WTC11 (cell line): Measurements from ENCODE around the gene CCAR1. TPM values are rescaled to one million over a fixed set of nuclear protein-coding genes. Genes with fewer than 3 reads are reported as not detected.
"Not testable (repeated sequence)": the region's sequence is repeated elsewhere in the genome, so short reads cannot be mapped to it uniquely, and the experiment has no call there.

Experiments used
- ATAC-seq: fragments of 200-7000 bp; cut with Tn5 transposase; 2 replicates; pipeline ENCODE4 v1.10.0; 2021; ENCODE audit warnings: mild to moderate bottlenecking, moderate library complexity
- CTCF ChIA-PET: fragments of 300-600 bp; sonication (Branson Sonifier 250); formaldehyde crosslinking; loops from one replicate; lab custom pipeline; 2021; ENCODE audit warnings: antibody characterized with exemption; lab: Charles Lee
- POLR2A ChIA-PET: fragments of 350-600 bp; sonication (Branson Sonifier 250); formaldehyde crosslinking; loops from one replicate; lab custom pipeline; 2021; ENCODE audit warnings: antibody characterized with exemption; lab: Charles Lee
- DNase-seq: peaks from one replicate; pipeline ENCODE4 v3.0.0; 2021; ENCODE audit warnings: low spot score
- H3K27ac Mint-ChIP-seq: 2 replicates; pipeline ENCODE4 v1.8.0; 2021; ENCODE audit warnings: mixed read lengths
- H3K27me3 Mint-ChIP-seq: 2 replicates; pipeline ENCODE4 v1.8.0; 2021; ENCODE audit warnings: low read depth, mild to moderate bottlenecking, moderate library complexity, mixed read lengths
- H3K36me3 Mint-ChIP-seq: 2 replicates; pipeline ENCODE4 v1.8.0; 2021; ENCODE audit warnings: mixed read lengths
- H3K4me1 Mint-ChIP-seq: 2 replicates; pipeline ENCODE4 v1.8.0; 2022; ENCODE audit warnings: mixed read lengths
- H3K4me3 Mint-ChIP-seq: 2 replicates; pipeline ENCODE4 v1.8.0; 2021; ENCODE audit warnings: mild to moderate bottlenecking, moderate library complexity, mixed read lengths
- H3K9me3 Mint-ChIP-seq: 2 replicates; pipeline ENCODE4 v1.8.0; 2021; ENCODE audit warnings: mixed read lengths
- AFF4 ChIP-seq: sonication (generic); formaldehyde crosslinking; IDR thresholded peaks from 2 replicates; pipeline ENCODE4 v1.8.1; 2023; ENCODE audit warnings: mild to moderate bottlenecking, missing genetic modification reagents, borderline replicate concordance
- ATF2 ChIP-seq: sonication (generic); formaldehyde crosslinking; IDR thresholded peaks from 2 replicates; pipeline ENCODE4 v1.8.1; 2022; ENCODE audit warnings: low read depth, missing genetic modification reagents, borderline replicate concordance
- CREB1 ChIP-seq: sonication (generic); formaldehyde crosslinking; IDR thresholded peaks from 2 replicates; pipeline ENCODE4 v1.8.0; 2023; ENCODE audit warnings: mild to moderate bottlenecking, missing genetic modification reagents
- CTCF ChIP-seq: fragments of 200-600 bp; IDR thresholded peaks from 2 replicates; pipeline ENCODE4 v1.8.0; 2022; ENCODE audit warnings: antibody characterized with exemption
- FOXK1 ChIP-seq: sonication (generic); formaldehyde crosslinking; IDR thresholded peaks from 2 replicates; pipeline ENCODE4 v1.8.0; 2022; ENCODE audit warnings: mild to moderate bottlenecking, moderate library complexity, missing genetic modification reagents
- FOXP1 ChIP-seq: sonication (generic); formaldehyde crosslinking; IDR thresholded peaks from 2 replicates; pipeline ENCODE4 v1.8.0; 2022; ENCODE audit warnings: missing genetic modification reagents, mild to moderate bottlenecking, moderate library complexity, borderline replicate concordance
- HMGA2 ChIP-seq: fragments of 250-450 bp; sonication (Bioruptor Pico); IDR thresholded peaks from 2 replicates; pipeline ENCODE4 v1.4.0; 2021; ENCODE audit warnings: mild to moderate bottlenecking, moderate library complexity
- MXD4 ChIP-seq: fragments of 250-450 bp; sonication (Bioruptor Pico); IDR thresholded peaks from 2 replicates; pipeline ENCODE4 v1.8.0; 2021; ENCODE audit warnings: mild to moderate bottlenecking, moderate library complexity, borderline replicate concordance
- NFATC4 ChIP-seq: fragments of 250-450 bp; sonication (Bioruptor Pico); IDR thresholded peaks from 2 replicates; pipeline ENCODE4 v1.9.0; 2021; ENCODE audit warnings: mild to moderate bottlenecking
- OVOL2 ChIP-seq: fragments of 250-450 bp; sonication (Bioruptor Pico); IDR thresholded peaks from 2 replicates; pipeline ENCODE4 v1.9.0; 2021; ENCODE audit warnings: mild to moderate bottlenecking, borderline replicate concordance
- USF2 ChIP-seq: sonication (generic); formaldehyde crosslinking; IDR thresholded peaks from 2 replicates; pipeline ENCODE4 v1.8.1; 2023; ENCODE audit warnings: mild to moderate bottlenecking, missing genetic modification reagents, moderate library complexity
- ZBTB43 ChIP-seq: sonication (generic); formaldehyde crosslinking; IDR thresholded peaks from 2 replicates; pipeline ENCODE4 v1.8.1; 2023; ENCODE audit warnings: mild to moderate bottlenecking, missing genetic modification reagents
- ZNF138 ChIP-seq: sonication (generic); formaldehyde crosslinking; conservative IDR thresholded peaks from 2 replicates; pipeline ENCODE4 v1.8.1; 2022; ENCODE audit warnings: mild to moderate bottlenecking, moderate library complexity, missing genetic modification reagents
- ZNF263 ChIP-seq: sonication (generic); formaldehyde crosslinking; IDR thresholded peaks from 2 replicates; pipeline ENCODE4 v1.8.1; 2022; ENCODE audit warnings: low read depth, mild to moderate bottlenecking, moderate library complexity, missing genetic modification reagents
- ZNF281 ChIP-seq: sonication (generic); formaldehyde crosslinking; IDR thresholded peaks from 2 replicates; pipeline ENCODE4 v1.8.0; 2023; ENCODE audit warnings: mild to moderate bottlenecking, missing genetic modification reagents
- ZNF423 ChIP-seq: fragments of 250-450 bp; sonication (Bioruptor Pico); IDR thresholded peaks from 2 replicates; pipeline ENCODE4 v2.1.2; 2022; ENCODE audit warnings: mild to moderate bottlenecking, moderate library complexity
- ZNF425 ChIP-seq: fragments of 250-450 bp; sonication (Bioruptor Pico); conservative IDR thresholded peaks from 2 replicates; pipeline ENCODE4 v1.9.0; 2021; ENCODE audit warnings: mild to moderate bottlenecking
- ZSCAN18 ChIP-seq: fragments of 250-450 bp; sonication (Bioruptor Pico); IDR thresholded peaks from 2 replicates; pipeline ENCODE4 v2.1.2; 2022; ENCODE audit warnings: mild to moderate bottlenecking, moderate library complexity
- total RNA-seq: library from RNA; stranded (reverse); gene quantifications from 3 replicates; pipeline ENCODE4 v1.2.3, GENCODE V29; 2021

CCAR1 gene
- total RNA-seq, 1 experiment from 2014 or later = 95.4 TPM

- POLR2A ChIA-PET = interaction anchor here (1.2 kb wide), 1 partner anchor 72 kb away, joined by 3 read pairs; the partner anchor contains the start of gene DDX50
- not testable (repeated sequence) for H3K36me3 Mint-ChIP-seq
These were observed 107.1 kb downstream of the CCAR1 start for GRCh38 chr10:68828083-68828601.

GRCh38 chr10:68828833-68829232, 107.8 kb downstream of the CCAR1 start:
- peaks cover 30% of the 10 kb centered on the region for H3K27me3 Mint-ChIP-seq
- DNase-seq = no peak
- H3K4me3 Mint-ChIP-seq = peak overlapping the region; percentile 60
- H3K36me3 Mint-ChIP-seq = no peaks in the 10 kb centered on the region
- no peak overlapping the region for H3K27ac Mint-ChIP-seq
- ChIA-PET CTCF (interaction anchor here (1.0 to 2.6 kb wide), 3 partner anchors 28 to 357 kb away, joined by 3 to 7 read pairs (median 3); partner anchors contain the start of gene DNA2), POLR2A (interaction anchor here (1.1 kb wide), 1 partner anchor 128 kb away, joined by 3 read pairs; no protein-coding TSS in a partner anchor)
- ATAC-seq = no peak
- H3K9me3 Mint-ChIP-seq = no peaks in the 10 kb centered on the region
- H3K4me1 Mint-ChIP-seq = peaks cover 3% of the 10 kb centered on the region; the same call in 1 of the 2 replicates
- TF ChIP-seq ZNF263 (CRISPR knock-in tag) (no peak), MXD4 (CRISPR knock-in tag) (no peak), OVOL2 (CRISPR knock-in tag) (no peak), ZBTB43 (CRISPR knock-in tag) (no peak), ZNF281 (CRISPR knock-in tag) (no peak), CREB1 (CRISPR knock-in tag) (no peak), CTCF (no peak), ZNF425 (CRISPR knock-in tag) (no peak), ATF2 (CRISPR knock-in tag) (no peak), FOXP1 (CRISPR knock-in tag) (no peak), FOXK1 (no peak), USF2 (CRISPR knock-in tag) (no peak), HMGA2 (CRISPR knock-in tag) (no peak), ZNF138 (CRISPR knock-in tag) (no peak), ZSCAN18 (no peak), AFF4 (CRISPR knock-in tag) (no peak), NFATC4 (CRISPR knock-in tag) (no peak)

More at GRCh38 chr10:68828083-68828601, 107.1 kb downstream of the CCAR1 start:
- TF ChIP-seq ZNF423 = peak; percentile 88
- TF ChIP-seq, all 79 proteins: peak for 1; not testable (repeated sequence) for 78
- ATAC-seq = peak; percentile 58
- DNase-seq = peak; percentile 29
- Mint-ChIP-seq H3K27me3 (peaks cover 30% of the 10 kb centered on the region), H3K4me3 (peak overlapping the region; percentile 60)
- CTCF ChIA-PET = interaction anchor here (1.0 to 2.6 kb wide), 4 partner anchors 27 to 356 kb away, joined by 3 to 7 read pairs (median 5); partner anchors contain the start of genes DDX21 and DNA2
- H3K27ac Mint-ChIP-seq, H3K9me3 Mint-ChIP-seq, H3K4me1 Mint-ChIP-seq: not testable (repeated sequence)
